GM20431 (cell line): ENCODE results near the gene RABGAP1L.
"Not testable (repeated sequence)": the region's sequence is repeated elsewhere in the genome, so short reads cannot be mapped to it uniquely, and the experiment has no call there.

Experiments
- in situ Hi-C: fragments of 300-500 bp; cut with MseI, MboI; formaldehyde crosslinking; loops from one replicate; pipeline ENCODE4 v1.15.0; 2020; ENCODE audit warnings: low sequenced_read_pairs; ENCODE audit not compliant: unreplicated experiment

Gene RABGAP1L

DNA sequence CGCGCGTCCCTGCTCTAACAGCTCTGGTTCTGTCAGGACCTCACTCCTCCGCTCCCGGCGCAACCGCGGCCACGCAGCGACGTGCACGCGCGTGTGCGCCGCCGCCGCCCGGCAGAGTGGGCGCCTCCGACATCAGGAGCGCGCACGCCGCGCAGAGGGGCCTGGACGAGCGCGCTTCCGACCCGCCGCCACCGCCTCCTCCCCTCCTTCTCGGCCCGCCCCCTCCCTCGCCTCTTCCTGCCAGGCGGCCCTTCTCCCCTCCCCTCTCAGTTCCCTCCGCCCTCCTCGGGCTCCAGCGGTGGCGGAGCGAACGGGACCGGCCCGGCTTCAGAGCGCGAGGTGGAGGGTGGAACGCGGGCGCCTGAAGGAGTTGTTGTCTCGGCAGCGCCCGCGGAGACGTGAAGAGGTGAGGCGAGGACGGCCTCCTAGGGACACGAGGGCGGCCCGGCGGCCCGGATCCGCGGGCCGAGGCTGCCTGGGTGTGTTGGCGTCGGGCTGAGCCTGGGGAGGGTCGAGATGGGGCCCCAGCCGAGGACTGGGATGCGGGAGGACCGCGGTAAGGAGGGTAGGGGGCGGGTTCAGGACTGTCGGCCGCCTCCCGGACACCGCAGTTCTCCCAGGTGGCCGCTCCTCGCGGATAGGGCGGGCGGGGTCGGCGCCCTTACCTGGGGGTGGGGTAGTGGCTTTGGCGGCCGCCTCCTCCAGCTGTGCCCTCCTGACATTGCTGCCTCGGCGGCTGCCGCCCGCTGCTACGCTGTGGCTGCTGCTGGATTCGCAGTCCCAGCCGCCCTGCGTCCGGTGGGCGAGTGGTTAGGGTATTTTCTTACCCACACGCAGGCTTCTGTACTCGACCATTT lies at the start of gene RABGAP1L:
Gene RABGAP1L (plus strand): TSS at position 269 of the 857 bp plus-strand sequence.
- in situ Hi-C loops, result no loop called here

GRCh38 chr1:174110053-174110452 lies 49.3 kb upstream of the RABGAP1L start:
- in situ Hi-C loops, result no loop called here

DNA sequence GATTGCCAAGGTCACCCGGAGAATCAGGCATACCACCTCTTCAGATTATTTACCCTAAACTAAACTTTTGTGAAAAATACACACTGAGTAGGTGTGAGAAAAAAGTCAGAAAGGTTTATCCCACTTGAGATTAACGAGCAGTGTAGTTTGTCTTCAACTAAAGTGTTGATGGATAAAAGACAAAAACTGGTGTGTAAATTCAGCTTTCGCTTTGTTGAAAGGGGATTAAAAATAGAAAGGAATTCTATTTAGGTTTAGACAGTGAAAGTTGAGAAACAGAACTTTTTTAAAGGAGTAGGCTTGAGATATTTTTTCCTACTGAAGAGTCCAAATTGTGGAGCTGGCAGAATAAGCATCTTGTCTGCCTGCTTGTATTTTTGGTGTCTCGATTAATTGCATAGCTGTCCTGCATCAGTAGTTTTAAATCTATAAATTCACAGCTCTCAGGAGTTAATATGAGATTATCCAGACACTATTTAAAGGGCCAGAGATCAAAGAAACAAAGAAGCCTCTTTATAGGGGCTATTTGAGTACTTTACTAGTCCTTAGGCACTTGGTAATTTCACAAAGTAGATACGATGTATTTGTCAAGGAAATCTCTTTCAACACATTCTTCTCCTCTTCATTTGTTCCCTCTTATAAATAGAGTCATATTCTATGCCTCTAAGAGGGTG lies 46.7 kb upstream of the RABGAP1L start:
- in situ Hi-C loops, result no loop called here

DNA sequence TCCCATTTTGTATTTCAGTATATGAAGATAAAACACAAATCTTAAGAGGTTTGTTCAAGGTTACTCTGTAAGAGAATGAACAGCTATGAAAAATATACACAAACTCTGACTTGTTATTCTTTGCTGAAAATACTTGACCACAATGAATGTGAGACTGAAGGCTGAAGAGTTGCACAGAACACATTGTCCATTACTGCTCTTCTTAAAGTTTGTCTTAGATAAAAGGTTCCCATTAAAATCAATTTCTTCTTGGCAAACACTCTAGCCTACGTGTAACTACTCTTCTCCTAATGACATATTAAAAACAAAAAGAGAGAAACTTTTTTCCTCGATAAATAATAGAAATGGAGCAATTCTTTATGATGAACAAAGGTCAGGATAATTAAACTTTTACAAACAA lies 45.2 kb upstream of the RABGAP1L start:
- in situ Hi-C loops, result no loop called here

DNA sequence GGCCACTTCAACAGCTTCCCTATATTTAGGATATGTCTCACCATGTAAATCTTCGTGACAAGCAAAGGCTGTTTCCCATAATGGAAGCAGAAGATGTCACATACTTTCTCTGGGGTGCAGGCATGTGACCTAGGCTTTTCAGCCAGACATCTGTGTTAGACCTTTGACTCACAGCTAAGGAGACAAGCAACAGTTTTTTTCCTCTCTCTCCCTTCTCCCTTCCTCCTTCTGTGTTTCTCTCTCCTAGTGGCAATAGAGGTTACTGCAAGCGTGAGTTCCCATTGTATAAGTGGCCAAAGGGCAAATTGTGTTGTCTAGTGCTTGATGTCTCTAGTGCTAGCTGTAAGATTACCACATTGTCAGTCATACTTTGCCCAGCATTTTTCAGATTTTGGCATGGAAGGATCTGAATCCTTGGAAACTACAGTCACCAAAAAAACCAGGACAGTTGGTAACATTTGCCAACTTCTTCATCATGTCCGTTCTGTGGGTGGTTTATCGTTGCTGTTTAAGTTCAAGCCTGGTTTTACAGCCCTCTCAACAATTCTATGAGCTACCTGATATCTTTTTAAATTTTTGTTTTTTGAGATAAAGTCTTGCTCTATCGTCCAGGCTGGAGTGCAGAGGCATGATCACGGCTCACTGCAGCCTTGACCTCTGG lies 44.4 kb upstream of the RABGAP1L start:
- in situ Hi-C loops, result no loop called here

DNA sequence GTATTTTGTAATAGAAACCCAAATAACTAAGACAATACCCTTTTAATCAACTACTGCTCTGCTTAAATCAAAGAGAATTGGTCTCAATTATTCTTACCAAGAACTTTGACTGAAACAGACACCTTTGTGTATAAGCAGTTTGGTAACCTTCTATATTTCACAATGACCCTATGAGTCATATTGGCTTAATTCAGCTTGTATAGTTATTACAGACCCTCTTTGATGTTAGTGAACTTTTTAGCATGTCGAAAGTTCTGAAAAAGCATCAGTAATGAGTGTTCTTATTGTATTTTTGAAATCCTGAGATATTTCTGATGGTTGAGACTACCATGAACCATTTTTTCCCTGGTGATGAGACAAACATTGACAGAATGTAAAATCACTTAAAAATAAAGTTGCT lies 43.3 kb upstream of the RABGAP1L start:
- in situ Hi-C loops, result no loop called here

DNA sequence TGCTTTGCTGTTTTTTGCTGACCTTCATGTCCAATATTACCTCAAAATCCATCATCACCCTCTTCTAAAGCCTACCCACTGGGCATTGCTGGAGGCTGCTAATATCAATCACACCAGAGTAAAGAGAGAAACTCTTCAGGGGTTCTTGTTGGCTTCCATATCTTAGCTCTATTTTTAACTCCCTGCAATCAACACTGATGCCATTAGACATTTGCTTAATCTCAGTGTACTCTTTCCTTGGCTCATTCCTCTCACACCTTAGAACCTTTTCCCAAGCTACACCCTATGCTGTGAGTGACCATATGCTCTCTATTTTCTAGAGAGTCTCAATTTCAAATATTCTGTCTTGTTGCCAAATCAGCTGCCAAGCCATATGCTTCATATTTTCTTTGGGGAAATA lies 40.6 kb upstream of the RABGAP1L start:
- in situ Hi-C loops, result no loop called here

DNA sequence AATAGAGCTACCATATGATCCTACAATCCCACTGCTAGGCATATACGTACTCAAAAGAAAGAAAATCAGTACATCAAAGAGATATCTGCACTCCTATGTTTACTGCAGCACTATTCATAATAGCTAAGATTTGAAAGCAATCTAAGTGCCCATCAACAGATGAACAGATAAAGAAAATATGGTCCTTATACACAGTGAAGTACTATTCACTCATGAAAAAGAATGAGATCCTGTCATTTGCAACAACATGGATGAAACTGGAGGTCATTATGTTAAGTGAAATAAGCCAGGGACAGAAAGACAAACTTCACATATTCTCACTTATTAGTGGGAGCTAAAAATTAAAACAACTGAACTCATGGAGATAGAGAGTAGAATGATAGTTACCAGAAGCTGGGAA lies 37.0 kb upstream of the RABGAP1L start:
- in situ Hi-C loops, result not testable (repeated sequence)

DNA sequence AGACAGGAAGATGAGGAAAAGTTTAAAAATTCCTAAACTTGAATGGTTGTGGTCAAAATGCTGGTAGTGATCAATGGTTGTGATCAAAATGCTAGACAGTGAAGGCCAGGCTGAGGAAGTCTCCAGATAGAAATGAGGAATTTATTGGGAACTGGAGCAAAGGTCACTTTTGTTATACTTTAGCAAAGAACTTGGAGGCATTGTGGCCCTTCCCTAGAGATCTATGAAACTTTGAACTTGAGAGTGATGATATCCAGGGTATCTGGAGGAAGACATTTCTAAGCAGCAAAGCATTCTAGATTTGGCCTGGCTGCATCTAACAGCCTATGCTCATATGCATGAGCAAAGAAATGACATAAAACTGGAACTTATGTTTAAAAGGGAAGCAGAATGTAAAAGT lies 35.5 kb upstream of the RABGAP1L start:
- in situ Hi-C loops, result no loop called here

- in situ Hi-C loops, result not testable (repeated sequence)
These were observed 32.1 kb upstream of the RABGAP1L start for GRCh38 chr1:174127176-174127575.

DNA sequence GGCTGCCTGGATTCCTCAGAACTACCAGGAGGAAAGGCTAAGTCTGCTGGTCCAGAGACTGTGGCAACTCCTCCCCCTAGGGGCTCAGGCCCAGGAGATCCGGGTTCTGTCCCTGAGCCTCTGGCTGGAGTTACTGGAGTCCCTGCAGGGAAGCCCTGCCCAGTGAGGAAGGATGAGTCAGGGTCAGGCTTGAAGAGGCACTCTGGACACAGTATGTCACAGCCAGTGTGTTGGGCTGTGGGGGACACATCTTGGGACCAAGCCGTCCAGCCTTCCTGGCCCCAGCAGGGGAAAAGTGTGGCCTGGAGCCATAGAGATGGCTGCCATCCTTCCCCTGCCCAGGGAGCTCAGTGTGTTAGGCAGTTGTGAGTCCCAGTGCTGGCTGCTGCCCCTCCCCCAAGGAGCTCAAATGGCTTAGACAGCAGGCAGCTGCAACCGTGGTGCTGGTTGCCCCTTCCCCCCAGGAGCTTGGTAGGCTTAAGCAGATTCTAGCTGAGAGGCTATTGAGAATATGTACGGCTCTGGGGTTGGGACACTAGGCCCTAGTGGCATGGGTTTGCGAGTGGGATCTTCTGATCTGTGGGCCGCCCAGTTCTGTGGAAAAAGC lies 28.2 kb upstream of the RABGAP1L start:
- in situ Hi-C loops, result no loop called here

DNA sequence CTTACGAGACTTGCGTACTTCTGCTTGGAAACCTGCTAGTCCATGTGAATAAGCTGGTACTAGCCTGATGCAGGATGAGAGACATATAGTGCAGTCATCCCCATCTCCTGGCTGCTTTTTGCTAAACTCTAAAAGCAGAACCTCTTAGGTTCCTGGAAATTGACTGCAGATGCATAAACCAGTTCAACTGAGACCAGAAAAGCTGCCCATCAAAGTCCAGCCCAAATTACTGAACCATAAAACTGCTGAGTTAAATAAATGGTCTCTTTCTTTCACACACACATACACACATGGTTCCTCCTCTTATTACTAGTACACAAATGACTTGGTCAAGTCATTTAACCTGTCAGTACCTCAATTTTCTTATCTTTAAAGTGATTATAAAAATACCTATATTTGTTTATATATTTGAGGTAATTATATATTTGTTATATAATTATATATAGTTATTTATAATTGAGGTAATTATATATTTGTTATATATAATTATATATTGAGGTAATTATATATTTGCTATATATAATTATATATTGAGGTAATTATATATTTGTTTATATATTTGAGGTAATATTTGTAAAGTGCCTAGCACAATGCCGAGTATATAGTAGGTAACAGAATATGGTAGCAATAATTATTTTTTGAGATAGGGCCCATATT lies 25.2 kb upstream of the RABGAP1L start:
- in situ Hi-C loops, result no loop called here

GRCh38 chr1:174135211-174135610 lies 24.1 kb upstream of the RABGAP1L start:
- in situ Hi-C loops, result no loop called here

GRCh38 chr1:174136714-174137113 lies 22.6 kb upstream of the RABGAP1L start:
- in situ Hi-C loops, result no loop called here

DNA sequence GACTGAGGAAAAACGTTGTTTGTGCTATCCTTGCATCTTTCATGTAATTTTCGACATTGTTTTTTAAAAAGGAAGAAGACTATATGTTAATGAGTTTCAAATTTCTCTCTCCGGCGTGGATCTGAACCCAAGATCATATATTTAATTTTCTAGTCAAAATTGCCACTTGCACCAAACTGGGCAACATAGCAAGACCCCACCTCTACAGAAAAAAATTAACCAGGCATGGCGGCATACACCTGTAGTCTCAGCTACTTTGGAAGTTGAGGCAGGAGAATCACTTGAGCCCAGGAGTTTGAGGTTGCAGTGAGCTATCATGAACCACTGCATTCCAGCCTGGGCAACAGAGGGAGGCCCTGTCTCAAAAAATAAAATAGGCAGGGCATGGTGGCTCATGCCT lies 16.5 kb upstream of the RABGAP1L start:
- in situ Hi-C loops, result no loop called here

- in situ Hi-C loops, result not testable (repeated sequence)
These were observed 15.5 kb upstream of the RABGAP1L start for GRCh38 chr1:174143727-174144396.

DNA sequence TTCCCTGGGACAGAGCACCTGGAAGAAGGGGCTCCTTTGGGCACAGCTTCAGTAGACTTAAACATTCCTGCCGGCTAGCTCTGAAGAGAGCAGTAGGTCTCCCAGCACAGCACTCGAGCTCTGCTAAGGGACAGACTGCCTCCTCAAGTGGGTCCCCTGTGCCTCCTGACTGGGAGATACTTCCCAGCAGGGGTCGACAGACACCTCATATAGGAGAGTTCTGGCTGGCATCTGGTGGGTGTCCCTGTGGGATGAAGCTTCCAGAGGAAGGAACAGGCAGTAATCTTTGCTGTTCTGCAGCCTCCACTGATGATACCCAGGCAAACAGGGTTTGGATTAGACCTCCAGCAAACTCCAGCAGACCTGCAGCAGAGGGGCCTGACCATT lies 14.9 kb upstream of the RABGAP1L start:
- in situ Hi-C loops, result not testable (repeated sequence)

DNA sequence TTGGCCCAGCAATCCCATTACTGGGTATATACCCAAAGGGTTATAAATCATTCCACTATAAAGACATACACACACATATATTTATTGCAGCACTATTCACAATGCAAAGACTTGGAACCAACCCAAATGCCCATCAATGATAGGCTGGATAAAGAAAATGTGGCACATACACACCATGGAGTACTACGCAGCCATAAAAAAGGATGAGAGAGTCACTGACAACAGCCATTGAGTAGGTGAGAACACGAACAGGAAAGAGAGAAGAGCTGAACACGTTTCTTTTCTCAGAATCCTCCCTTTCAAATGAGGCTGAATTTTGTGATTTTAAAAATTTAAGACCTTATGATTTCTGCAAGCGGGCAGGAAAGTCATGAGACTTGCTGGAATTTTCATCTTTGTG lies 10.1 kb upstream of the RABGAP1L start:
- in situ Hi-C loops, result no loop called here

DNA sequence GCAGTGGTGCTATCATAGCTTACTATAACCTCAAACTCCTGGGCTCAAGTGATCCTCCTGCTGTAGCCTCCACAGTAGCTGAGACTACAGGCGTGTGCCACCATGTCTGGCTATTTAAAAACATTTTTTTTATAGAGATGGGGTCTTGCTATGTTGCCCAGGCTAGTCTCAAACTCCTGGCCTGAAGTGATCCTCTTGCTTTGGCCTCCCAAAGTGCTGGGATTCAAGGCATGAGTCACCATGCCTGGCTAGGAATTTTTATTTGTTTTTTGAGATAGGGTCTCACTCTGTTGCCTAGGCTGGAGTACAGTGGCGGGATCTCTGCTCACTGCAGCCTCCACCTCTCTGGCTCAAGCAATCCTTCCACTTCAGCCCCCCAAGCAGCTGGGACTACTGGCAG lies 8.8 kb upstream of the RABGAP1L start:
- in situ Hi-C loops, result no loop called here

GRCh38 chr1:174152427-174152826 lies 6.9 kb upstream of the RABGAP1L start:
- in situ Hi-C loops, result no loop called here
